Measurements from ENCODE around the gene THY1. TPM values are rescaled to one million over a fixed set of nuclear protein-coding genes. Genes with fewer than 3 reads are reported as not detected.

THY1 gene
- 11.8 to 18.8 TPM (median 14.0 TPM) in 5 replicates for total RNA-seq (2022; extraction: Qiagen RNA extraction)

DNA sequence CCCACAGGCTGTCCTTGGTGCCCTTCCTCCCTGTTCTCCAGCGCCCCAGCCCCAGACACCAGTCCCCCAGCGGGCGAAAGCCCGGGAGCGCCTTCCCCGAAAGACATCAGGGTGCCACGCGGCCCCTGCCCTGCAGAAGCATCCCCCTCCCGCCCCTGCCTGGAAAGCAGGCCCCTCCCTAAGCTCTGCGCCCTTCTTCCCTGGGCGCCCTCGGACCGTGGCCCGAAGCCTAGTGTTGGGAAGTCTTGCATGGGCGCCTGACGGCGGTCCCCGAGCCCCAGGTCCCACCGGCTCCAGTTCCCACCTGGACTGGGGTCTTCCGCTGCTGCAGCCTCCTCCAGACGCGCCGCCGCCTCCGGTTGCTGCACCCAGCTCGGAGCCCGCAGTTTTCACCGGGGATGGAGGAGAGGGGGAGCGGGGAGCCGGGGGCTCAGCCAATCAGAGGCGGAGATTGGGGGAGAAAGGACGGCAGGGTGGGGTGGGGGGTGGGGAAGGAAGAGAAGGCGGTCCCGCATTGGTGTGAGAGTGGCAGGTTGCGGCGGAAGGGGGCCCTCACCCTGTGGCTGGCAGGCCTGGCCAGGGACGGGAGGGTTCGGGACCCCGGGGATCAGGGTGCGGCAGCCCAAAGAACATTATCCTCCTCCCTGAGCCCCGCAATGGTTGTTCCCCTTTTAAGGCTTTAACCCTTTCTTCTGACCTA is at the start of gene THY1:
Gene THY1 (minus strand): TSS at position 364 of the 700 bp plus-strand sequence. CDS start 2,267 bp downstream, outside the sequence.

DNA sequence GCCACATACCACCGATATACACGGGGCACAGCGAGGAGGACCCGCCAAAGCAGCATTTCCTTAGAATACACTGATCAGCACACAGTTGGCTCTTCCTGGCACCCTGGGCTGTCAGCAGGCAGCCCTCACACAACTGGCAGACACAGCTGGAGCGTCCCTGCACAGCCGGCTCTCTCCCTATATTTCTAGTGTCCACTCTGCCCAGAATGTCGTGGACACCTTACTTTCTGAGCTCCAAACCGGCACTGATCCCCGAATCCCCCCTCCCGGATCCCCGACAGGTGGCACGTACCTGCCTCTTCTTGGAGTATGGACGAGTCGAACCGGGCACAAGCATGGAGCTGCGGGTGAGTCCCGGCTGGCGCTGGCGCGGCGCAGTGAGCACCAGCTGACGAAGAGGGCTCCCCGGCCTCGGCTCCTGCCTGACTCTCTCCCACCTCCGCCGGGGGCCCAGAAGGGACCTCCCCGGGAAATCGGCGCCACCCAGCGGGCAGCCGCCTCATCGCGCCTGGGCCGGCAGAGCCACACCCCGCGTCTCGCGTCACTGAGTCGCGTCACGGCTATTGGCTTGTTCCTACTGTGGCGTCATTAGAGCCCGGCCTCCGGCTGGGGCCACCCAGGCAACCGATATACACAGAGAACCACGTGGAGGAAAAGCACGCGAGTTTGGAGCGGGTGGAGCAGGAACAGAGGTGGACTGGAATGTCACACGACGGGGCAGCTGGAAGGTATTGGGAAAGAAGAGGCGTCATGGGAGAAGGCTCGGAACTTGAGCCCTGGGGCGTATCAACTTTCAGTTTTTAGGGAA is 41.6 kb downstream of the THY1 start, which contains the start of gene USP2:
Gene USP2 (minus strand): TSS at position 510 of the 808 bp plus-strand sequence. CDS start 8,210 bp downstream, outside the sequence.

Other genes with a start within 250 kb of the THY1 start
- 0.13 to 0.52 TPM (median 0.24 TPM) in 3 of 5 replicates, not detected in the others for gene NHERF4, start 237.7 kb downstream of the THY1 start, total RNA-seq (2022; extraction: Qiagen RNA extraction)
- gene CBL, start 216.8 kb downstream of the THY1 start, total RNA-seq (2022; extraction: Qiagen RNA extraction): 5.9 to 9.0 TPM (median 7.2 TPM) in 5 replicates
- 9.2 to 14.8 TPM (median 10.5 TPM) in 5 replicates for gene MCAM, start 106.0 kb downstream of the THY1 start, total RNA-seq (2022; extraction: Qiagen RNA extraction)
- 29.2 to 36.7 TPM (median 35.2 TPM) in 5 replicates for gene RNF26, start 88.6 kb downstream of the THY1 start, total RNA-seq (2022; extraction: Qiagen RNA extraction)
- gene C1QTNF5, start 82.3 kb downstream of the THY1 start, total RNA-seq (2022; extraction: Qiagen RNA extraction): not detected in 5 replicates
- not detected in 5 replicates for gene MFRP, start 76.5 kb downstream of the THY1 start, total RNA-seq (2022; extraction: Qiagen RNA extraction)
- 0.72 to 1.3 TPM (median 1.1 TPM) in 5 replicates for gene USP2, start 41.5 kb downstream of the THY1 start, total RNA-seq (2022; extraction: Qiagen RNA extraction)

Data from A549 treated with Mapracorat at 1 μM for 4 hours (cell line).